ENCODE data around the gene MCRIP2. TPM values are rescaled to one million over a fixed set of nuclear protein-coding genes. Genes with fewer than 3 reads are reported as not detected.

Gene MCRIP2
- total RNA-seq, 1 donor, result 16.0 TPM

DNA sequence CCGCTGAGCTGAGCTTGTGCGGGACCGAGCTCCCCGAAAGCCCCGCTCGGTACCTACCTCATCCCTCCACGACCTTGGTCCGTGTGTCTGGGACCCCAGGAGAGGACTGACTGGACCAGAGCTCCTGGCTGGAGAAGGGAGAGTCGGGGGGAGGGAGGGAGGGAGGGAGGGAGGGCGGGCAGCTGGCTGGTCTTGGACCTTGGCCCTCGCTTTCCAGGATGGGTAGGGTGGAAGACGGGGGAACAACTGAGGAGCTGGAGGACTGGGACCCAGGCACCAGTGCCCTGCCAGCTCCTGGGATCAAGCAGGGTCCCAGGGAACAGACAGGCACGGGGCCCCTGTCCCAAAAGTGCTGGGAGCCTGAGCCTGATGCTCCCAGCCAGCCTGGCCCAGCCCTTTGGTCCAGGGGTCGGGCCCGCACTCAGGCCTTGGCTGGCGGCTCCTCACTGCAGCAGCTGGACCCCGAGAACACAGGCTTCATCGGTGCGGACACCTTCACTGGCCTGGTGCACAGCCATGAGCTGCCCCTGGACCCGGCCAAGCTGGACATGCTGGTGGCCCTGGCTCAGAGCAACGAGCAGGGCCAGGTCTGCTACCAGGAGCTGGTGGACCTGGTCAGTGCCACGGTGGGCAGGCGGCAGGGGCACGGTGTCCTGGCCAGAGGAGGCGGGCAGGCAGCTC lies 34.4 kb downstream of the MCRIP2 start:
- DNase-seq (ENCODE audit: low read depth), result no peak
- TF ChIP-seq, protein P1, sequence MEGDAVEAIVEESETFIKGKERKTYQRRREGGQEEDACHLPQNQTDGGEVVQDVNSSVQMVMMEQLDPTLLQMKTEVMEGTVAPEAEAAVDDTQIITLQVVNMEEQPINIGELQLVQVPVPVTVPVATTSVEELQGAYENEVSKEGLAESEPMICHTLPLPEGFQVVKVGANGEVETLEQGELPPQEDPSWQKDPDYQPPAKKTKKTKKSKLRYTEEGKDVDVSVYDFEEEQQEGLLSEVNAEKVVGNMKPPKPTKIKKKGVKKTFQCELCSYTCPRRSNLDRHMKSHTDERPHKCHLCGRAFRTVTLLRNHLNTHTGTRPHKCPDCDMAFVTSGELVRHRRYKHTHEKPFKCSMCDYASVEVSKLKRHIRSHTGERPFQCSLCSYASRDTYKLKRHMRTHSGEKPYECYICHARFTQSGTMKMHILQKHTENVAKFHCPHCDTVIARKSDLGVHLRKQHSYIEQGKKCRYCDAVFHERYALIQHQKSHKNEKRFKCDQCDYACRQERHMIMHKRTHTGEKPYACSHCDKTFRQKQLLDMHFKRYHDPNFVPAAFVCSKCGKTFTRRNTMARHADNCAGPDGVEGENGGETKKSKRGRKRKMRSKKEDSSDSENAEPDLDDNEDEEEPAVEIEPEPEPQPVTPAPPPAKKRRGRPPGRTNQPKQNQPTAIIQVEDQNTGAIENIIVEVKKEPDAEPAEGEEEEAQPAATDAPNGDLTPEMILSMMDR (IDR thresholded peaks at IDR 0.05; ENCODE audit: insufficient read depth, low read depth, low read length), result no peak
- peak overlapping the region; percentile 52 for H3K4me3 ChIP-seq (ENCODE audit: low read depth, low read length)

GRCh38 chr16:676565-676902 lies 34.9 kb downstream of the MCRIP2 start:
- DNase-seq (ENCODE audit: low read depth), result no peak
- TF ChIP-seq, protein P1 (IDR thresholded peaks at IDR 0.05; ENCODE audit: insufficient read depth, low read depth, low read length), result no peak
- no peak overlapping the region for H3K4me3 ChIP-seq (ENCODE audit: low read depth, low read length)

- TF ChIP-seq, protein P1 (IDR thresholded peaks at IDR 0.05; ENCODE audit: insufficient read depth, low read depth, low read length), result no peak
- DNase-seq (ENCODE audit: low read depth), result no peak
- H3K4me3 ChIP-seq (ENCODE audit: low read depth, low read length), result no peak overlapping the region
Measured at GRCh38 chr16:676913-677312, 35.3 kb downstream of the MCRIP2 start.

DNA sequence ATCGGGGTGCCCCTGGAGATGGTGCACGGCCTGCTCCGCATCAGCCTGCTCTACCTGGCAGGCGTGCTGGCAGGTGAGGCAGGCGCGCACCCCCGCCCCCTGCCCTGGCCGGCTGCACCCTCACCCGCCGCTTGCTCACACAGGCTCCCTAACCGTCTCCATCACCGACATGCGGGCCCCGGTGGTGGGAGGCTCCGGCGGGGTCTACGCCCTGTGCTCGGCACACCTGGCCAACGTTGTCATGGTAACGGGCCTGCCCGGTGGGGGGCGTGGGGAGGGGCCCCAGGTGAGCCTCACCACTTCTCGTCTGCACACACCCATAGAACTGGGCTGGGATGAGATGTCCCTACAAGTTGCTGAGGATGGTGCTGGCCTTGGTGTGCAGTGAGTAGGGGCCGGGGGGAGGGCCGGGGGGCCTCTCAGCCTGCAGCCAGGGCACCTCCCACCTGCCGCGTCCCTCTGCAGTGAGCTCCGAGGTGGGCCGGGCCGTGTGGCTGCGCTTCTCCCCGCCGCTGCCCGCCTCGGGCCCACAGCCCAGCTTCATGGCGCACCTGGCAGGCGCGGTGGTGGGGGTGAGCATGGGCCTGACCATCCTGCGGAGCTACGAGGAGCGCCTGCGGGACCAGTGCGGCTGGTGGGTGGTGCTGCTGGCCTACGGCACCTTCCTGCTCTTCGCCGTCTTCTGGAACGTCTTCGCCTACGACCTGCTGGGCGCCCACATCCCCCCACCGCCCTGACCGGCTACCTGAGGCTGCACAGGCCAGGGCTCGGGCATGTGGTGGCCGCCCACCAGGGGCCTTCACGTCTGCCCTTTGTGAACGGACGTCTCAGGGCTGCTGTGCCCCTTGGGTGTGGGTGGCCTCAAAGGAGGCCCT lies 35.9 kb downstream of the MCRIP2 start:
- DNase-seq (ENCODE audit: low read depth), result no peak
- H3K4me3 ChIP-seq (ENCODE audit: low read depth, low read length), result no peak overlapping the region
- TF ChIP-seq, protein P1 (IDR thresholded peaks at IDR 0.05; ENCODE audit: insufficient read depth, low read depth, low read length), result no peak

- TF ChIP-seq, protein P1 (IDR thresholded peaks at IDR 0.05; ENCODE audit: insufficient read depth, low read depth, low read length), result no peak
- DNase-seq (ENCODE audit: low read depth), result no peak
- H3K4me3 ChIP-seq (ENCODE audit: low read depth, low read length), result peak overlapping the region; percentile 67
Measured at GRCh38 chr16:678209-678857, 36.7 kb downstream of the MCRIP2 start.

- H3K4me3 ChIP-seq (ENCODE audit: low read depth, low read length), result peak overlapping the region; percentile 67
- peak; percentile 56 for DNase-seq (ENCODE audit: low read depth)
- TF ChIP-seq, protein P1 (IDR thresholded peaks at IDR 0.05; ENCODE audit: insufficient read depth, low read depth, low read length), result no peak
Measured at GRCh38 chr16:678858-679813, 37.5 kb downstream of the MCRIP2 start.

Data from fibroblast of villous mesenchyme (primary cell).